Colonic mucosa (tissue), 4 donors: ENCODE measurements around the gene GIPC1. TPM values are rescaled to one million over a fixed set of nuclear protein-coding genes. Genes with fewer than 3 reads are reported as not detected.
"Not testable (repeated sequence)": the region's sequence is repeated elsewhere in the genome, so short reads cannot be mapped to it uniquely, and the experiment has no call there.

Experiments used
- DNase-seq: peaks from one replicate; pipeline ENCODE4 v3.0.0-alpha.2; 2020
- H3K27ac ChIP-seq: fragments of 200-600 bp; one replicate; pipeline ENCODE4 v1.8.0; 2021
- H3K27me3 ChIP-seq: fragments of 200-600 bp; one replicate; pipeline ENCODE4 v1.8.0; 2021
- H3K36me3 ChIP-seq: fragments of 200-600 bp; one replicate; pipeline ENCODE4 v1.8.0; 2021
- H3K4me1 ChIP-seq: fragments of 200-600 bp; one replicate; pipeline ENCODE4 v1.8.0; 2021; ENCODE audit warnings: mild to moderate bottlenecking
- H3K4me3 ChIP-seq: fragments of 200-600 bp; one replicate; pipeline ENCODE4 v1.8.0; 2021
- H3K9ac ChIP-seq, 2 donors: one replicate each; pipeline ENCODE4 v1.7.0; 2013; ENCODE audit warnings: control low read depth in 2 of 2, low read depth in 2 of 2, low read length in 2 of 2
- H3K9me3 ChIP-seq: fragments of 200-600 bp; one replicate; pipeline ENCODE4 v1.8.0; 2021
- CTCF ChIP-seq: fragments of 200-600 bp; IDR thresholded peaks from one replicate; pipeline ENCODE4 v1.8.0; 2022; ENCODE audit warnings: antibody characterized with exemption, mild to moderate bottlenecking
- intact Hi-C: fragments of 100-400 bp; cut with DNase I; formaldehyde crosslinking; loops from one replicate; pipeline ENCODE4 v1.14.1; 2022
- total RNA-seq, 2 donors: library from RNA; stranded (reverse); fragmentation: NEBNext Ultra II Directional in 1 of 2; extraction: Animal tissue kit (Norgen Biotek cat#: 25700) in 1 of 2; gene quantifications; one replicate each; pipeline ENCODE4 v1.2.1, GENCODE V29; 2021
- donor health status: healthy.
- donor health status: DM: no; HTN: no; CAD: no.
- donor health status: DM: no; HTN: no; CAD: no.

GIPC1 gene
- total RNA-seq, 2 donors from 2014 or later: 281 to 404 TPM

- no peak for TF ChIP-seq CTCF
- Histone ChIP-seq H3K9me3 (no peaks in the 10 kb centered on the region), H3K27ac (no peak overlapping the region), H3K9ac (no peak overlapping the region), H3K27me3 (no peaks in the 10 kb centered on the region), H3K4me3 (no peak overlapping the region), H3K4me1 (no peaks in the 10 kb centered on the region), H3K36me3 (no peaks in the 10 kb centered on the region)
- intact Hi-C loops: no loop called here
- no peak for DNase-seq
These were observed 32.2 kb downstream of the GIPC1 start for GRCh38 chr19:14463747-14464146.

- H3K36me3 ChIP-seq: not testable (repeated sequence)
These were observed 33.5 kb downstream of the GIPC1 start for GRCh38 chr19:14462401-14462800.

GRCh38 chr19:14460935-14461334 lies 35.0 kb downstream of the GIPC1 start:
- intact Hi-C loops: no loop called here
- Histone ChIP-seq H3K27ac (no peak overlapping the region), H3K4me1 (no peaks in the 10 kb centered on the region), H3K4me3 (no peak overlapping the region), H3K9ac (no peak overlapping the region), H3K9me3 (no peaks in the 10 kb centered on the region), H3K27me3 (no peaks in the 10 kb centered on the region), H3K36me3 (no peaks in the 10 kb centered on the region)
- no peak for TF ChIP-seq CTCF
- no peak for DNase-seq

More at GRCh38 chr19:14462401-14462800, 33.5 kb downstream of the GIPC1 start:
- intact Hi-C loops, DNase-seq, H3K27ac ChIP-seq, H3K9me3 ChIP-seq, H3K27me3 ChIP-seq, H3K4me1 ChIP-seq, H3K9ac ChIP-seq, H3K4me3 ChIP-seq: not testable (repeated sequence)

- Histone ChIP-seq H3K4me3 (no peak overlapping the region), H3K4me1 (no peaks in the 10 kb centered on the region), H3K9me3 (no peaks in the 10 kb centered on the region), H3K9ac (no peak overlapping the region), H3K36me3 (no peaks in the 10 kb centered on the region), H3K27ac (no peak overlapping the region), H3K27me3 (no peaks in the 10 kb centered on the region)
- intact Hi-C loops: no loop called here
- no peak for TF ChIP-seq CTCF
- DNase-seq: no peak
These were observed 36.2 kb downstream of the GIPC1 start for GRCh38 chr19:14459703-14460102.

- H3K4me1 ChIP-seq, DNase-seq, intact Hi-C loops, H3K36me3 ChIP-seq, H3K9me3 ChIP-seq, H3K27ac ChIP-seq, H3K9ac ChIP-seq, H3K4me3 ChIP-seq, H3K27me3 ChIP-seq: not testable (repeated sequence)
These were observed 43.6 kb downstream of the GIPC1 start for GRCh38 chr19:14452303-14452702.

- TF ChIP-seq CTCF: no peak
- Histone ChIP-seq H3K4me1 (no peaks in the 10 kb centered on the region), H3K9me3 (no peaks in the 10 kb centered on the region), H3K36me3 (no peaks in the 10 kb centered on the region), H3K27ac (no peak overlapping the region), H3K9ac (no peak overlapping the region), H3K27me3 (no peaks in the 10 kb centered on the region), H3K4me3 (no peak overlapping the region)
- DNase-seq: no peak
- intact Hi-C loops: no loop called here
These were observed 45.1 kb downstream of the GIPC1 start for GRCh38 chr19:14450876-14451275.
